GM21717 (cell line): Measurements from ENCODE around the gene ATAD3A.
"Not testable (repeated sequence)": the region's sequence is repeated elsewhere in the genome, so short reads cannot be mapped to it uniquely, and the experiment has no call there.

Experiments
- ATAC-seq: cut with Tn5 transposase; IDR thresholded peaks from one replicate; pipeline ENCODE4 v1.9.1; 2021; ENCODE audit warnings: mild to moderate bottlenecking, moderate library complexity; ENCODE audit not compliant: unreplicated experiment

Gene ATAD3A

GRCh38 chr1:1521331-1521730 lies 9.4 kb downstream of the ATAD3A start:
- ATAC-seq, result no peak

GRCh38 chr1:1522536-1522935 lies 10.6 kb downstream of the ATAD3A start:
- ATAC-seq, result not testable (repeated sequence)

- ATAC-seq, result not testable (repeated sequence)
Measured at GRCh38 chr1:1523226-1523625, 11.3 kb downstream of the ATAD3A start.

GRCh38 chr1:1523651-1524050 lies 11.7 kb downstream of the ATAD3A start:
- not testable (repeated sequence) for ATAC-seq

- ATAC-seq, result not testable (repeated sequence)
Measured at GRCh38 chr1:1524750-1525383, 12.9 kb downstream of the ATAD3A start.

- ATAC-seq, result not testable (repeated sequence)
Measured at GRCh38 chr1:1526476-1526875, 14.5 kb downstream of the ATAD3A start.

GRCh38 chr1:1527092-1527816 lies 15.3 kb downstream of the ATAD3A start:
- ATAC-seq, result no peak

GRCh38 chr1:1528301-1529267 lies 16.6 kb downstream of the ATAD3A start:
- ATAC-seq, result no peak

GRCh38 chr1:1529321-1529720 lies 17.4 kb downstream of the ATAD3A start:
- ATAC-seq, result no peak

- ATAC-seq, result no peak
Measured at GRCh38 chr1:1529936-1530335, 18.0 kb downstream of the ATAD3A start.

- no peak for ATAC-seq
Measured at GRCh38 chr1:1531947-1532346, 20.0 kb downstream of the ATAD3A start.

- ATAC-seq, result not testable (repeated sequence)
Measured at GRCh38 chr1:1533176-1533893, 21.4 kb downstream of the ATAD3A start.

- ATAC-seq, result not testable (repeated sequence)
Measured at GRCh38 chr1:1533894-1534291, 21.9 kb downstream of the ATAD3A start.

- ATAC-seq, result no peak
Measured at GRCh38 chr1:1534401-1535154, 22.6 kb downstream of the ATAD3A start.

- ATAC-seq, result no peak
Measured at GRCh38 chr1:1535201-1536018, 23.4 kb downstream of the ATAD3A start.

- no peak for ATAC-seq
Measured at GRCh38 chr1:1536019-1536937, 24.3 kb downstream of the ATAD3A start.

- no peak for ATAC-seq
Measured at GRCh38 chr1:1536938-1537546, 25.1 kb downstream of the ATAD3A start.
